ACC112 (cell line): Measurements from ENCODE around the gene PRRC2B.
"Not testable (repeated sequence)": the region's sequence is repeated elsewhere in the genome, so short reads cannot be mapped to it uniquely, and the experiment has no call there.

Experiments
- H2AFZ ChIP-seq: fragments of 200-600 bp; sonication (generic); one replicate; pipeline ENCODE4 v1.6.0; 2017; ENCODE audit warnings: antibody characterized with exemption, low read length; ENCODE audit not compliant: unreplicated experiment
- H3K27ac ChIP-seq: fragments of 200-600 bp; sonication (generic); 2 replicates; pipeline ENCODE4 v1.5.1; 2014; ENCODE audit warnings: low read depth, mild to moderate bottlenecking, antibody characterized with exemption, low read length, moderate library complexity
- H3K27me3 ChIP-seq: fragments of 200-600 bp; sonication (generic); 2 replicates; pipeline ENCODE4 v1.6.1; 2014; ENCODE audit warnings: mild to moderate bottlenecking, antibody characterized with exemption, low read length, moderate library complexity, mixed read lengths; ENCODE audit not compliant: insufficient read depth
- H3K36me3 ChIP-seq: fragments of 200-600 bp; sonication (generic); 2 replicates; pipeline ENCODE4 v1.6.1; 2016; ENCODE audit warnings: mild to moderate bottlenecking, antibody characterized with exemption, low read length, moderate library complexity, mixed read lengths; ENCODE audit not compliant: insufficient read depth
- H3K4me1 ChIP-seq: fragments of 200-600 bp; sonication (generic); one replicate; pipeline ENCODE4 v1.6.1; 2016; ENCODE audit warnings: low read length, mixed read lengths; ENCODE audit not compliant: insufficient read depth, unreplicated experiment, control insufficient read depth
- H3K4me3 ChIP-seq: fragments of 200-600 bp; sonication (generic); 2 replicates; pipeline ENCODE4 v1.5.1; 2014; ENCODE audit warnings: mild to moderate bottlenecking, low read depth, low read length
- H3K79me2 ChIP-seq: fragments of 200-600 bp; sonication (generic); one replicate; pipeline ENCODE4 v1.6.0; 2016; ENCODE audit warnings: low read length; ENCODE audit not compliant: control insufficient read depth, unreplicated experiment, insufficient read depth

Gene PRRC2B

GRCh38 chr9:131393622-131394463 is at the start of gene PRRC2B:
TSS of gene PRRC2B (plus strand) at chr9:131394086. CDS start at chr9:131430145, 36,059 bp downstream.
- H3K27ac ChIP-seq, result peak within 1 kb of the TSS; percentile 67
- H3K4me3 ChIP-seq, result peak within 1 kb of the TSS; percentile 90
- H3K79me2 ChIP-seq, result peaks cover 45% of the 10 kb centered on the region
- peak within 1 kb of the TSS; percentile 89 for H2AFZ ChIP-seq
- H3K4me1 ChIP-seq, result peaks cover 27% of the 10 kb centered on the region
- H3K27me3 ChIP-seq, result no peaks in the 10 kb centered on the region
- H3K36me3 ChIP-seq, result peaks cover 9% of the 10 kb centered on the region; the same call in 1 of the 2 replicates

GRCh38 chr9:131344931-131345535 is 48.9 kb upstream of the PRRC2B start:
- H3K4me3 ChIP-seq, H2AFZ ChIP-seq, H3K27me3 ChIP-seq, H3K4me1 ChIP-seq, H3K79me2 ChIP-seq, H3K36me3 ChIP-seq, H3K27ac ChIP-seq: not testable (repeated sequence)

- H2AFZ ChIP-seq, result no peak overlapping the region
- no peaks in the 10 kb centered on the region for H3K79me2 ChIP-seq
- H3K4me1 ChIP-seq, result no peaks in the 10 kb centered on the region
- H3K4me3 ChIP-seq, result no peak overlapping the region
- no peak overlapping the region for H3K27ac ChIP-seq
- H3K36me3 ChIP-seq, result no peaks in the 10 kb centered on the region
- peaks cover 5% of the 10 kb centered on the region; the same call in 1 of the 2 replicates for H3K27me3 ChIP-seq
Measured at GRCh38 chr9:131346559-131346958, 47.3 kb upstream of the PRRC2B start.

GRCh38 chr9:131347376-131348020 is 46.4 kb upstream of the PRRC2B start:
- Histone ChIP-seq H3K27me3 (peaks cover 5% of the 10 kb centered on the region; the same call in 1 of the 2 replicates), H3K79me2 (no peaks in the 10 kb centered on the region), H2AFZ (no peak overlapping the region), H3K4me1 (no peaks in the 10 kb centered on the region), H3K4me3 (no peak overlapping the region), H3K36me3 (no peaks in the 10 kb centered on the region), H3K27ac (no peak overlapping the region)

GRCh38 chr9:131348631-131349521 is 45.0 kb upstream of the PRRC2B start:
- no peak overlapping the region for H3K27ac ChIP-seq
- H3K4me1 ChIP-seq, result no peaks in the 10 kb centered on the region
- no peak overlapping the region for H3K4me3 ChIP-seq
- peaks cover 5% of the 10 kb centered on the region; the same call in 1 of the 2 replicates for H3K27me3 ChIP-seq
- H2AFZ ChIP-seq, result no peak overlapping the region
- H3K79me2 ChIP-seq, result no peaks in the 10 kb centered on the region
- H3K36me3 ChIP-seq, result no peaks in the 10 kb centered on the region

DNA sequence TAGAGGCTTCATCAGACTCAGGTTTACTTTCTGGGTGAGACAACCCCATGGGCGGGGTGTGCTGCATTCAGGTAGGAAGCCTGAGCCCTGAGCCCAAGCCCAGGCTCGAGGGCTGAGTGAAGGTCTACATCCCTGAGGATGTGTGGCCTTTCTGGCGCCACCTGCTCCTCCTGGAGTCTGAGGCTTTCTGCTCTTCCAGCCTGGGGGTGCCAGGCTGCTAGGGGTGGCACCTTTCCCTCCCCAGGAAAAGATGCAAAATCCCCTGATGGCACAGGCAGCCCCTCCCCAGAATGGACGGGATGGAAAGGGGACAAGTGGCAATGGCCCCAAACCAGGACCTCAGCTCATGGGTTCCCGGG is 44.4 kb upstream of the PRRC2B start:
- no peak overlapping the region for H2AFZ ChIP-seq
- no peaks in the 10 kb centered on the region for H3K36me3 ChIP-seq
- H3K27ac ChIP-seq, result no peak overlapping the region
- H3K27me3 ChIP-seq, result peaks cover 5% of the 10 kb centered on the region; the same call in 1 of the 2 replicates
- no peaks in the 10 kb centered on the region for H3K79me2 ChIP-seq
- peak overlapping the region; percentile 66 for H3K4me3 ChIP-seq
- no peaks in the 10 kb centered on the region for H3K4me1 ChIP-seq

DNA sequence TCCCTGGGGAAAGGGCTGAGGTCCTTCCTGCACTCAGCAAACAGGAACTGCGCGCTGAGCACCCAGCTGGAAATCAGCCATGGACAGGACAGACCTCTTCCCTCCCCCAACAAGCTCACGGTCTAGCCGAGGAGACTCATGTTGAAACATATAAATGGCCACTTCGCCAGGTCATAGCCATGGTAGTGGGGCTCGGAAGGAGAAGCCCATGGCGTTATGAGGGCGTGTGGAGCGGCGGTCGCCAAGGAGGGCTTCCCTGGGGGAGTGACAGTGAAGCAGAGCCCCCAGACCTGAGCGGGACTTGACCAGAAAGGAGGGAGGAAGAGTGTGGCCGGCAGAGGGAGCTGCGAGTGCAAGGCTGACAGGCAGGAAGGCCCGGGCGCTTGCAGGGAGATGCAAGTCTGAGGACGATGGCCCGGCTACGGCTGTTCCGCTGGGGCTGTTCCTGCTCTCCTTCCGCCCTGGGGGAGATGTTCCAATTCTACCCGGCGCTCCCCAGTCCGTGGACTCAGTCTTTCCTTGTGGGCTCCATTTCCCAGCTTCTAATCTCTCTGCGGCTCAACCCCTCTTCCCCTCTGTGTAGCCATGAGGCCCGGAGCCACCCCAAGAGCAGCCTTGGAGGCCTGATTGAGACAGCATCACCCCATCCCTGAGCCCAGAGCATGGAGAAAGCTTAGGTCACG is 43.9 kb upstream of the PRRC2B start:
- H2AFZ ChIP-seq, result peak overlapping the region; percentile 44
- no peaks in the 10 kb centered on the region for H3K4me1 ChIP-seq
- peak overlapping the region; percentile 66 for H3K4me3 ChIP-seq
- H3K27ac ChIP-seq, result no peak overlapping the region
- 0 out of 2 replicates have a peak, but pooled peaks cover under 1% of the 10 kb centered on the region for H3K27me3 ChIP-seq
- no peaks in the 10 kb centered on the region for H3K36me3 ChIP-seq
- H3K79me2 ChIP-seq, result no peaks in the 10 kb centered on the region

DNA sequence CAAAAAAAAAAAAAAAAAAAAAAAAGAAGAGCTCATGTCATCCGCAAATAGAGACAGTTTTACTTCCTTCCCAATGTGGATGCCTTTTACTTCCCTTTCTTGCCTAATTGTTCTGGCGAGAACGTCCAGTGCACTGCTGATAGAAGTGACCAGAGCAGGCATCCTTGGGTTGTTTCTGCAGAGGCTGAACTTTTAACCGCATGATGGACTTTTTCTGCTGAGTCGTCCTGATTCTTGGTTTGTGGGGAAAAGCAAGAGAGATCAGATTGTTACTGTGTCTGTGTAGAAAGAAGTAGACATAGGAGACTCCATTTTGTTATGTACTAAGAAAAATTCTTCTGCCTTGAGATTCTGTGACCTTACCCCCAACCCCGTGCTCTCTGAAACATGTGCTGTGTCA is 37.4 kb upstream of the PRRC2B start:
- not testable (repeated sequence) for H3K27ac ChIP-seq, H2AFZ ChIP-seq, H3K4me3 ChIP-seq, H3K36me3 ChIP-seq, H3K27me3 ChIP-seq, H3K79me2 ChIP-seq
- peaks cover 14% of the 10 kb centered on the region for H3K4me1 ChIP-seq

DNA sequence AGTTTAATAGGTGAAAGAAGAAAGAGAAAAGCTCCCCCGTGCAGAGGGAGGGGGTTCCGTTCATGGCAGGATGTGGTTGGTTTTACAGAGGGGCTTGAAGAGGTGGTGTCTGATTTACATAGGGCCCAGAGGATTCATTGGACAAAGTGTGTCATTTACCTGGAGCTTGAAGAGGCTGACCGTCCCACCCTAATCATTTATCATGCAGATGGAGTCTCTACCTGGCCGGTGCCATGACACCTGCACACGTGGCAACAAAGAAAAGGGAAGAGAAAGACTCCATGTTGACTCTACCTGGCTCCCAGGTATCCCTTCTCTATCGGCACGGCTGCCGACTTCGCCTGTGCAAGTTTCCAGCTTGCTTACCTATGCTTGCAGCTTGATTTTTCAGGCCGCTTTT is 35.3 kb upstream of the PRRC2B start:
- Histone ChIP-seq H3K4me3 (no peak overlapping the region), H3K27ac (no peak overlapping the region), H3K27me3 (no peaks in the 10 kb centered on the region), H3K4me1 (peaks cover 17% of the 10 kb centered on the region), H3K79me2 (no peaks in the 10 kb centered on the region), H2AFZ (no peak overlapping the region), H3K36me3 (no peaks in the 10 kb centered on the region)
